GM23338 (cell line): ENCODE results near the gene CTRL. TPM values are rescaled to one million over a fixed set of nuclear protein-coding genes. Genes with fewer than 3 reads are reported as not detected.

Source experiments
- ATAC-seq: fragments of 200-7000 bp; cut with Tn5 transposase; 3 replicates; pipeline ENCODE4 v1.9.1; 2020
- DNase-seq: peaks from one replicate; pipeline ENCODE4 v3.0.0-alpha.2; 2015; ENCODE audit warnings: low spot score
- H2AFZ ChIP-seq: fragments of 200-600 bp; sonication (generic); 2 replicates; pipeline ENCODE4 v1.8.0; 2016; ENCODE audit warnings: antibody characterized with exemption, mild to moderate bottlenecking, moderate library complexity
- H3F3A ChIP-seq: fragments of 200-600 bp; sonication (generic); replicated peaks from 2 replicates; pipeline ENCODE4 v1.8.0; 2017; ENCODE audit warnings: antibody characterized with exemption, mixed run types, low read depth
- H3K27ac ChIP-seq: fragments of 200-600 bp; sonication (generic); 2 replicates; pipeline ENCODE4 v1.6.1; 2016; ENCODE audit warnings: low read depth
- H3K27me3 ChIP-seq: fragments of 200-600 bp; sonication (generic); 2 replicates; pipeline ENCODE4 v1.8.0; 2016; ENCODE audit warnings: mild to moderate bottlenecking, mixed run types, moderate library complexity; ENCODE audit not compliant: insufficient read depth
- H3K36me3 ChIP-seq: fragments of 200-600 bp; sonication (generic); 2 replicates; pipeline ENCODE4 v1.8.0; 2016; ENCODE audit warnings: mild to moderate bottlenecking; ENCODE audit not compliant: insufficient read depth
- H3K4me1 ChIP-seq: fragments of 200-600 bp; sonication (generic); 2 replicates; pipeline ENCODE4 v1.8.0; 2016; ENCODE audit warnings: mild to moderate bottlenecking, moderate library complexity; ENCODE audit not compliant: insufficient read depth
- H3K4me2 ChIP-seq: fragments of 200-600 bp; sonication (generic); 2 replicates; pipeline ENCODE4 v1.7.1; 2017; ENCODE audit warnings: mixed run types
- H3K4me3 ChIP-seq: fragments of 200-600 bp; sonication (generic); 2 replicates; pipeline ENCODE4 v1.6.1; 2016; ENCODE audit warnings: mixed run types
- H3K79me2 ChIP-seq: fragments of 200-600 bp; sonication (generic); replicated peaks from 2 replicates; pipeline ENCODE4 v1.8.0; 2017; ENCODE audit warnings: mild to moderate bottlenecking; ENCODE audit not compliant: insufficient read depth
- H3K9me2 ChIP-seq: fragments of 200-600 bp; sonication (generic); 2 replicates; pipeline ENCODE4 v1.8.0; 2017; ENCODE audit not compliant: insufficient read depth
- H4K20me1 ChIP-seq: fragments of 200-600 bp; sonication (generic); replicated peaks from 2 replicates; pipeline ENCODE4 v1.8.0; 2017; ENCODE audit warnings: mild to moderate bottlenecking; ENCODE audit not compliant: insufficient read depth
- H3K27ac Mint-ChIP-seq: 2 replicates; pipeline ENCODE4 v1.8.0; 2020; ENCODE audit warnings: inconsistent platforms, mild to moderate bottlenecking, moderate library complexity, mixed read lengths
- H3K27me3 Mint-ChIP-seq: 3 replicates; pipeline ENCODE4 v1.8.0; 2022; ENCODE audit warnings: low read depth, mild to moderate bottlenecking, moderate library complexity, mixed read lengths, inconsistent platforms; ENCODE audit not compliant: insufficient read depth, poor library complexity
- H3K36me3 Mint-ChIP-seq: 3 replicates; pipeline ENCODE4 v1.8.0; 2021; ENCODE audit warnings: low read depth, mild to moderate bottlenecking, inconsistent platforms, moderate library complexity, mixed read lengths
- H3K4me1 Mint-ChIP-seq: 3 replicates; pipeline ENCODE4 v1.8.0; 2020; ENCODE audit warnings: mild to moderate bottlenecking, inconsistent platforms, mixed read lengths
- H3K4me3 Mint-ChIP-seq: 3 replicates; pipeline ENCODE4 v1.8.0; 2021; ENCODE audit warnings: moderate library complexity, mild to moderate bottlenecking, inconsistent platforms, mixed read lengths
- H3K9me3 Mint-ChIP-seq: 3 replicates; pipeline ENCODE4 v1.8.0; 2020; ENCODE audit warnings: moderate library complexity, mild to moderate bottlenecking, inconsistent platforms, mixed read lengths
- CREB1 ChIP-seq: fragments of 250-450 bp; sonication (Bioruptor Pico); IDR thresholded peaks from 2 replicates; pipeline ENCODE4 v1.5.0; 2020; ENCODE audit warnings: low read depth, mild to moderate bottlenecking, moderate library complexity
- EZH2 ChIP-seq: fragments of 200-600 bp; sonication (generic); IDR thresholded peaks from one replicate; pipeline ENCODE4 v1.8.0; 2017; ENCODE audit warnings: antibody characterized with exemption, mild to moderate bottlenecking, low read depth; ENCODE audit not compliant: unreplicated experiment
- NANOG ChIP-seq: IDR thresholded peaks from 2 replicates; pipeline ENCODE4 v1.6.1; 2016; ENCODE audit warnings: antibody characterized with exemption, borderline replicate concordance
- POLR2AphosphoS5 ChIP-seq: IDR thresholded peaks from 2 replicates; pipeline ENCODE4 v1.6.1; 2016; ENCODE audit warnings: antibody characterized with exemption, low read depth
- ZNF114 ChIP-seq: fragments of 250-450 bp; sonication (Bioruptor Pico); IDR thresholded peaks from 2 replicates; pipeline ENCODE4 v1.5.0; 2020; ENCODE audit warnings: mild to moderate bottlenecking, moderate library complexity
- polyA plus RNA-seq: library from polyadenylated mRNA; unstranded; fragments of >200 nt; fragmentation: Nextera tagmentation; extraction: Ambion mirVana; gene quantifications from 2 replicates; pipeline ENCODE4 v1.2.1, GENCODE V29; 2016
- total RNA-seq: library from RNA; depleted of rRNA; stranded (reverse); fragments of >200 nt; shearing (Covaris generic); gene quantifications from 2 replicates; pipeline ENCODE4 v1.2.3, GENCODE V29; 2014
- TF ChIP-seq, protein P1 (sequence below), 2 experiments: fragments of 200-600 bp in 1 of 2; sonication (generic) in 1 of 2; conservative IDR thresholded peaks; 2 replicates each; pipeline versions ENCODE4 v1.5.1 to v1.6.1; 2016 to 2017; ENCODE audit warnings: antibody characterized with exemption in 2 of 2, low read depth in 2 of 2, mild to moderate bottlenecking in 2 of 2, moderate library complexity in 1 of 2
- TF ChIP-seq, protein P2 (sequence below): IDR thresholded peaks from one replicate; pipeline ENCODE4 v1.6.1; 2018; ENCODE audit warnings: antibody characterized with exemption; ENCODE audit not compliant: unreplicated experiment

Gene CTRL
- total and polyA plus RNA-seq, 2 experiments from 2014 or later: 1.6 to 13.0 TPM

DNA sequence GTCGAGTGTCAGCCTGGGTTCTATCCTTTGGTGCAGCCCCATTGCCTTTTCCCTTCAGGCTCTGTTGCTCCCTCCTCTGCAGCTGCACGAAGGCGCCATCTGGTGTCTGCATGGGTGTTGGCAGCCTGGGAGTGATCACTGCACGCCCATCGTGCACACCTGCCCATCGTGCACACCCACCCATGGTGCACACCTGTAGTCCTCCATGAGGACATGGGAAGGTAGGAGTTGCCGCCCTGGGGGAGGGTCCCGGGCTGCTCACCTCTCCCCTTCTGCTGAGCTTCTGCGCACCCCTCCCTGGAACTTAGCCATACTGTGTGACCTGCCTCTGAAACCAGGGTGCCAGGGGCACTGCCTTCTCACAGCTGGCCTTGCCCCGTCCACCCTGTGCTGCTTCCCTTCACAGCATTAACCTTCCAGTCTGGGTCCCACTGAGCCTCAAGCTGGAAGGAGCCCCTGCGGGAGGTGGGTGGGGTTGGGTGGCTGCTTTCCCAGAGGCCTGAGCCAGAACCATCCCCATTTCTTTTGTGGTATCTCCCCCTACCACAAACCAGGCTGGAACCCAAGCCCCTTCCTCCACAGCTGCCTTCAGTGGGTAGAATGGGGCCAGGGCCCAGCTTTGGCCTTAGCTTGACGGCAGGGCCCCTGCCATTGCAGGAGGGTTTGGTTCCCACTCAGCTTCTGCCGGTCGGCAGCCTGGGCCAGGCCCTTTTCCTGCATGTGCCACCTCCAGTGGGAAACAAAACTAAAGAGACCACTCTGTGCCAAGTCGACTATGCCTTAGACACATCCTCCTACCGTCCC, 2.9 kb downstream of the CTRL start:
- Mint-ChIP-seq H3K9me3 (no peaks in the 10 kb centered on the region), H3K4me3 (no peak overlapping the region), H3K27me3 (peaks cover 16% of the 10 kb centered on the region), H3K27ac (peak overlapping the region; percentile 82; the same call in 1 of the 2 replicates), H3K4me1 (peaks cover 13% of the 10 kb centered on the region), H3K36me3 (peaks cover 9% of the 10 kb centered on the region; the same call in 1 of the 3 replicates)
- Histone ChIP-seq H3K27me3 (no peaks in the 10 kb centered on the region), H2AFZ (no peak overlapping the region), H3K4me1 (peaks cover 6% of the 10 kb centered on the region; the same call in 1 of the 2 replicates), H3K4me3 (no peak overlapping the region), H3K4me2 (no peak overlapping the region), H3K9me2 (no peaks in the 10 kb centered on the region), H3K27ac (no peak overlapping the region), H3F3A (0 out of 2 replicates have a peak, but pooled peaks cover 6% of the 10 kb centered on the region), H3K79me2 (no peaks in the 10 kb centered on the region), H3K36me3 (no peaks in the 10 kb centered on the region), H4K20me1 (no peaks in the 10 kb centered on the region; the same call in none of the 2 replicates)
- TF ChIP-seq NANOG (no peak), ZNF114 (CRISPR knock-in tag) (no peak)
- TF ChIP-seq, protein P1, sequence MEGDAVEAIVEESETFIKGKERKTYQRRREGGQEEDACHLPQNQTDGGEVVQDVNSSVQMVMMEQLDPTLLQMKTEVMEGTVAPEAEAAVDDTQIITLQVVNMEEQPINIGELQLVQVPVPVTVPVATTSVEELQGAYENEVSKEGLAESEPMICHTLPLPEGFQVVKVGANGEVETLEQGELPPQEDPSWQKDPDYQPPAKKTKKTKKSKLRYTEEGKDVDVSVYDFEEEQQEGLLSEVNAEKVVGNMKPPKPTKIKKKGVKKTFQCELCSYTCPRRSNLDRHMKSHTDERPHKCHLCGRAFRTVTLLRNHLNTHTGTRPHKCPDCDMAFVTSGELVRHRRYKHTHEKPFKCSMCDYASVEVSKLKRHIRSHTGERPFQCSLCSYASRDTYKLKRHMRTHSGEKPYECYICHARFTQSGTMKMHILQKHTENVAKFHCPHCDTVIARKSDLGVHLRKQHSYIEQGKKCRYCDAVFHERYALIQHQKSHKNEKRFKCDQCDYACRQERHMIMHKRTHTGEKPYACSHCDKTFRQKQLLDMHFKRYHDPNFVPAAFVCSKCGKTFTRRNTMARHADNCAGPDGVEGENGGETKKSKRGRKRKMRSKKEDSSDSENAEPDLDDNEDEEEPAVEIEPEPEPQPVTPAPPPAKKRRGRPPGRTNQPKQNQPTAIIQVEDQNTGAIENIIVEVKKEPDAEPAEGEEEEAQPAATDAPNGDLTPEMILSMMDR (conservative IDR thresholded peaks at IDR 0.05; ENCODE audit: low read depth in 2 of 2): peak; percentile 82 to 99
- ATAC-seq: peak; percentile 84
- peak; percentile 89 for DNase-seq

DNA sequence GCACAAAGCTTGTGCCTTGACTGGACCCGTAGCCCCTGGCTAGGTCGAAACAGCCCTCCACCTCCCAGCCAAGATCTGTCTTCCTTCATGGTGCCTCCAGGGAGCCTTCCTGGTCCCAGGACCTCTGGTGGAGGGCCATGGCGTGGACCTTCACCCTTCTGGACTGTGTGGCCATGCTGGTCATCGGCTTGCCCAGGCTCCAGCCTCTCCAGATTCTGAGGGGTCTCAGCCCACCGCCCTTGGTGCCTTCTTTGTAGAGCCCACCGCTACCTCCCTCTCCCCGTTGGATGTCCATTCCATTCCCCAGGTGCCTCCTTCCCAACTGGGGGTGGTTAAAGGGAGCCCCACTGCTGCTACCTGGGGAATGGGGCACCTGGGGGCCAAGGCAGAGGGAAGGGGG, 3.5 kb downstream of the CTRL start:
- Mint-ChIP-seq H3K9me3 (no peaks in the 10 kb centered on the region), H3K4me3 (no peak overlapping the region), H3K27me3 (peaks cover 14% of the 10 kb centered on the region), H3K4me1 (peaks cover 13% of the 10 kb centered on the region), H3K36me3 (peaks cover 7% of the 10 kb centered on the region; the same call in 1 of the 3 replicates), H3K27ac (peak overlapping the region; percentile 82; the same call in 1 of the 2 replicates)
- H2AFZ ChIP-seq: no peak overlapping the region
- no peak overlapping the region for H3K4me3 ChIP-seq
- no peaks in the 10 kb centered on the region for H3K9me2 ChIP-seq
- no peaks in the 10 kb centered on the region for H3K79me2 ChIP-seq
- H3K4me2 ChIP-seq: no peak overlapping the region
- 0 out of 2 replicates have a peak, but pooled peaks cover 6% of the 10 kb centered on the region for H3F3A ChIP-seq
- H3K27me3 ChIP-seq: no peaks in the 10 kb centered on the region
- no peaks in the 10 kb centered on the region for H3K36me3 ChIP-seq
- no peak overlapping the region for H3K27ac ChIP-seq
- ATAC-seq: no peak
- H3K4me1 ChIP-seq: peaks cover 6% of the 10 kb centered on the region; the same call in 1 of the 2 replicates
- DNase-seq: no peak
- no peaks in the 10 kb centered on the region; the same call in none of the 2 replicates for H4K20me1 ChIP-seq
- no peak for TF ChIP-seq EZH2
- no peak for TF ChIP-seq CREB1 (CRISPR knock-in tag)
- TF ChIP-seq, protein P2, sequence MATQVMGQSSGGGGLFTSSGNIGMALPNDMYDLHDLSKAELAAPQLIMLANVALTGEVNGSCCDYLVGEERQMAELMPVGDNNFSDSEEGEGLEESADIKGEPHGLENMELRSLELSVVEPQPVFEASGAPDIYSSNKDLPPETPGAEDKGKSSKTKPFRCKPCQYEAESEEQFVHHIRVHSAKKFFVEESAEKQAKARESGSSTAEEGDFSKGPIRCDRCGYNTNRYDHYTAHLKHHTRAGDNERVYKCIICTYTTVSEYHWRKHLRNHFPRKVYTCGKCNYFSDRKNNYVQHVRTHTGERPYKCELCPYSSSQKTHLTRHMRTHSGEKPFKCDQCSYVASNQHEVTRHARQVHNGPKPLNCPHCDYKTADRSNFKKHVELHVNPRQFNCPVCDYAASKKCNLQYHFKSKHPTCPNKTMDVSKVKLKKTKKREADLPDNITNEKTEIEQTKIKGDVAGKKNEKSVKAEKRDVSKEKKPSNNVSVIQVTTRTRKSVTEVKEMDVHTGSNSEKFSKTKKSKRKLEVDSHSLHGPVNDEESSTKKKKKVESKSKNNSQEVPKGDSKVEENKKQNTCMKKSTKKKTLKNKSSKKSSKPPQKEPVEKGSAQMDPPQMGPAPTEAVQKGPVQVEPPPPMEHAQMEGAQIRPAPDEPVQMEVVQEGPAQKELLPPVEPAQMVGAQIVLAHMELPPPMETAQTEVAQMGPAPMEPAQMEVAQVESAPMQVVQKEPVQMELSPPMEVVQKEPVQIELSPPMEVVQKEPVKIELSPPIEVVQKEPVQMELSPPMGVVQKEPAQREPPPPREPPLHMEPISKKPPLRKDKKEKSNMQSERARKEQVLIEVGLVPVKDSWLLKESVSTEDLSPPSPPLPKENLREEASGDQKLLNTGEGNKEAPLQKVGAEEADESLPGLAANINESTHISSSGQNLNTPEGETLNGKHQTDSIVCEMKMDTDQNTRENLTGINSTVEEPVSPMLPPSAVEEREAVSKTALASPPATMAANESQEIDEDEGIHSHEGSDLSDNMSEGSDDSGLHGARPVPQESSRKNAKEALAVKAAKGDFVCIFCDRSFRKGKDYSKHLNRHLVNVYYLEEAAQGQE: no peak
- no peak for TF ChIP-seq POLR2AphosphoS5
- TF ChIP-seq, protein P1 (conservative IDR thresholded peaks at IDR 0.05; ENCODE audit: low read depth in 2 of 2): no peak
